ENCODE data around the gene HAND2.

Gene HAND2

GRCh38 chr4:173478201-173478912 is 51.7 kb downstream of the HAND2 start:
- H3F3A ChIP-seq (ENCODE audit: insufficient read depth) = no peaks in the 10 kb centered on the region
- no peaks in the 10 kb centered on the region for H3K27me3 ChIP-seq (ENCODE audit: low read length)
- H3K9ac ChIP-seq (ENCODE audit: low read length) = no peak overlapping the region
- no peak overlapping the region for H3K4me2 ChIP-seq (ENCODE audit: low read depth, low read length, poor library complexity, severe bottlenecking)
- H3K9me2 ChIP-seq (replicated peaks; ENCODE audit: insufficient read depth, low read length) = no peaks in the 10 kb centered on the region
- H3K4me3 ChIP-seq (ENCODE audit: insufficient read depth, low read length, poor library complexity, severe bottlenecking) = no peak overlapping the region
- H3K27ac ChIP-seq (ENCODE audit: low read depth, low read length) = no peak overlapping the region
- H3K9me3 ChIP-seq (ENCODE audit: insufficient read depth, low read length) = no peaks in the 10 kb centered on the region
- no peak overlapping the region for H2AFZ ChIP-seq (ENCODE audit: low read depth, low read length, severe bottlenecking)
- H3K36me3 ChIP-seq (ENCODE audit: low read length) = no peaks in the 10 kb centered on the region
- TF ChIP-seq EZH2phosphoT487 (conservative IDR thresholded peaks at IDR 0.05; ENCODE audit: low read length) (no peak), CTCF (IDR thresholded peaks at IDR 0.05; ENCODE audit: insufficient read depth, low read length, poor library complexity, severe bottlenecking) (no peak)
- no peaks in the 10 kb centered on the region for H3K79me2 ChIP-seq (ENCODE audit: insufficient read depth, low read length)
- H4K20me1 ChIP-seq (ENCODE audit: low read depth, low read length) = no peaks in the 10 kb centered on the region

GRCh38 chr4:173477016-173477415 is 53.0 kb downstream of the HAND2 start:
- H3K4me3 ChIP-seq (ENCODE audit: insufficient read depth, low read length, poor library complexity, severe bottlenecking) = no peak overlapping the region
- no peaks in the 10 kb centered on the region for H4K20me1 ChIP-seq (ENCODE audit: low read depth, low read length)
- H3K9me3 ChIP-seq (ENCODE audit: insufficient read depth, low read length) = no peaks in the 10 kb centered on the region
- no peak overlapping the region for H2AFZ ChIP-seq (ENCODE audit: low read depth, low read length, severe bottlenecking)
- no peaks in the 10 kb centered on the region for H3K9me2 ChIP-seq (replicated peaks; ENCODE audit: insufficient read depth, low read length)
- H3K27me3 ChIP-seq (ENCODE audit: low read length) = no peaks in the 10 kb centered on the region
- no peak overlapping the region for H3K27ac ChIP-seq (ENCODE audit: low read depth, low read length)
- H3F3A ChIP-seq (ENCODE audit: insufficient read depth) = no peaks in the 10 kb centered on the region
- no peak overlapping the region for H3K4me2 ChIP-seq (ENCODE audit: low read depth, low read length, poor library complexity, severe bottlenecking)
- TF ChIP-seq EZH2phosphoT487 (conservative IDR thresholded peaks at IDR 0.05; ENCODE audit: low read length) (no peak), CTCF (IDR thresholded peaks at IDR 0.05; ENCODE audit: insufficient read depth, low read length, poor library complexity, severe bottlenecking) (no peak)
- no peaks in the 10 kb centered on the region for H3K79me2 ChIP-seq (ENCODE audit: insufficient read depth, low read length)
- H3K36me3 ChIP-seq (ENCODE audit: low read length) = no peaks in the 10 kb centered on the region
- H3K9ac ChIP-seq (ENCODE audit: low read length) = no peak overlapping the region

Data from SU-DHL-6 (cell line).